ENCODE measurements around the gene DPP9.

DPP9 gene

GRCh38 chr19:4636151-4636717, 87.4 kb downstream of the DPP9 start:
- DNase-seq (ENCODE audit: low read depth in 2 of 3, low spot score in 1 of 3) = peak; percentile 43 to 77 (median 76)

DNA sequence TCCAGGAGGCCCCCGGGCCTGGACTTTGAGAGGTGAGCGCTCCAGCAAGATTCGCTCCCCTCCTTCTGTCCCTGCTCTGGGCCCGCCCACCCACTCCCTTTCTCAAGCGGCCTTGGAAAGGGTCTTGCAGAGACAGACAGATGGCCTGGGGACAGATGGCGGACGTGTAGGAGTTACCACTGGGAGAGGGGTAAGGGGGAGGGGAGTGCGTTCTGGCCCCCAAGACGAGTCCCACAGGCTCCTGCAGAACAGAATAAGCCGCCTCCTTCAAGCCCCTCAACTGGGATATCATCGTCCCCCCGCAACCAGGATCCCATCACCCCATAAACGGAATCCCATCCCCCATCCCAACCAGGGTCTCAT, 87.9 kb downstream of the DPP9 start:
- no peak for DNase-seq (ENCODE audit: low read depth in 2 of 3, low spot score in 1 of 3)

GRCh38 chr19:4633140-4633967, 90.3 kb downstream of the DPP9 start:
- DNase-seq (ENCODE audit: low read depth in 2 of 3, low spot score in 1 of 3) = peak; percentile 24 to 42 (median 34)

Data from stimulated activated CD4-positive, alpha-beta T cell treated with anti-CD3 and anti-CD28 coated beads, Interleukin-12 subunit alpha, Interleukin-12 subunit beta, amount 100 ng/mL, for 48 hours (primary cell).